Left ventricle myocardium inferior (tissue), 1 donor: ENCODE results near the gene GRAP2. TPM values are rescaled to one million over a fixed set of nuclear protein-coding genes. Genes with fewer than 3 reads are reported as not detected.

Source experiments
- DNase-seq: peaks from one replicate; pipeline ENCODE4 v3.0.0-alpha.2; 2020
- H3K27ac ChIP-seq: fragments of 200-600 bp; replicated peaks from 2 replicates; pipeline ENCODE4 v1.8.0; 2021
- H3K27me3 ChIP-seq: fragments of 200-600 bp; 2 replicates; pipeline ENCODE4 v1.8.0; 2021; ENCODE audit warnings: low read depth
- H3K36me3 ChIP-seq: fragments of 200-600 bp; 2 replicates; pipeline ENCODE4 v1.8.0; 2021
- H3K4me1 ChIP-seq: fragments of 200-600 bp; 2 replicates; pipeline ENCODE4 v1.8.0; 2021
- H3K4me3 ChIP-seq: fragments of 200-600 bp; 2 replicates; pipeline ENCODE4 v1.8.0; 2021; ENCODE audit warnings: mild to moderate bottlenecking, moderate library complexity
- H3K9me3 ChIP-seq: fragments of 200-600 bp; replicated peaks from 2 replicates; pipeline ENCODE4 v1.8.0; 2021
- intact Hi-C: fragments of 100-400 bp; cut with micrococcal nuclease; formaldehyde crosslinking; loops from one replicate; pipeline ENCODE4 v1.11.0; 2022
- total RNA-seq: library from RNA; stranded (reverse); fragmentation: NEBNext Ultra II Directional; extraction: Animal tissue kit (Norgen Biotek cat#: 25700); gene quantifications from one replicate; pipeline ENCODE4 v1.2.1, GENCODE V29; 2021
- TF ChIP-seq, protein P1 (sequence below): fragments of 200-600 bp; IDR thresholded peaks from 2 replicates; pipeline ENCODE4 v1.8.0; 2021; ENCODE audit warnings: antibody characterized with exemption, mild to moderate bottlenecking, borderline replicate concordance
- donor health status: DM: no; HTN: yes; CAD: no; lungs with severe emphysema.

Gene GRAP2
- total RNA-seq, 1 donor from 2014 or later = 1.6 TPM

GRCh38 chr22:40020956-40021355, 120.1 kb downstream of the GRAP2 start:
- Histone ChIP-seq H3K4me1 (peaks cover 8% of the 10 kb centered on the region), H3K27me3 (peaks cover 48% of the 10 kb centered on the region), H3K36me3 (no peaks in the 10 kb centered on the region), H3K27ac (no peak overlapping the region), H3K4me3 (no peak overlapping the region), H3K9me3 (no peaks in the 10 kb centered on the region)
- no peak for DNase-seq
- intact Hi-C loops = loop anchor here (5.0 kb wide), 1 partner anchor 484 kb away; no protein-coding TSS in a partner anchor
- TF ChIP-seq, protein P1, sequence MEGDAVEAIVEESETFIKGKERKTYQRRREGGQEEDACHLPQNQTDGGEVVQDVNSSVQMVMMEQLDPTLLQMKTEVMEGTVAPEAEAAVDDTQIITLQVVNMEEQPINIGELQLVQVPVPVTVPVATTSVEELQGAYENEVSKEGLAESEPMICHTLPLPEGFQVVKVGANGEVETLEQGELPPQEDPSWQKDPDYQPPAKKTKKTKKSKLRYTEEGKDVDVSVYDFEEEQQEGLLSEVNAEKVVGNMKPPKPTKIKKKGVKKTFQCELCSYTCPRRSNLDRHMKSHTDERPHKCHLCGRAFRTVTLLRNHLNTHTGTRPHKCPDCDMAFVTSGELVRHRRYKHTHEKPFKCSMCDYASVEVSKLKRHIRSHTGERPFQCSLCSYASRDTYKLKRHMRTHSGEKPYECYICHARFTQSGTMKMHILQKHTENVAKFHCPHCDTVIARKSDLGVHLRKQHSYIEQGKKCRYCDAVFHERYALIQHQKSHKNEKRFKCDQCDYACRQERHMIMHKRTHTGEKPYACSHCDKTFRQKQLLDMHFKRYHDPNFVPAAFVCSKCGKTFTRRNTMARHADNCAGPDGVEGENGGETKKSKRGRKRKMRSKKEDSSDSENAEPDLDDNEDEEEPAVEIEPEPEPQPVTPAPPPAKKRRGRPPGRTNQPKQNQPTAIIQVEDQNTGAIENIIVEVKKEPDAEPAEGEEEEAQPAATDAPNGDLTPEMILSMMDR = no peak

GRCh38 chr22:40021401-40022000, 120.6 kb downstream of the GRAP2 start:
- intact Hi-C loops = loop anchor here (5.0 kb wide), 1 partner anchor 484 kb away; no protein-coding TSS in a partner anchor
- Histone ChIP-seq H3K27me3 (peaks cover 47% of the 10 kb centered on the region), H3K9me3 (no peaks in the 10 kb centered on the region), H3K36me3 (no peaks in the 10 kb centered on the region), H3K4me1 (peaks cover 8% of the 10 kb centered on the region), H3K27ac (no peak overlapping the region), H3K4me3 (no peak overlapping the region)
- TF ChIP-seq, protein P1 = no peak
- no peak for DNase-seq

- no peak overlapping the region for H3K4me3 ChIP-seq
- peaks cover 36% of the 10 kb centered on the region for H3K27me3 ChIP-seq
- no peak for DNase-seq
- no peaks in the 10 kb centered on the region for H3K36me3 ChIP-seq
- no peak overlapping the region for H3K27ac ChIP-seq
- intact Hi-C loops = loop anchor here (5.0 kb wide), 1 partner anchor 485 kb away; no protein-coding TSS in a partner anchor
- H3K9me3 ChIP-seq = no peaks in the 10 kb centered on the region
- TF ChIP-seq, protein P1 = no peak
- H3K4me1 ChIP-seq = peaks cover 8% of the 10 kb centered on the region
These were observed 121.8 kb downstream of the GRAP2 start for GRCh38 chr22:40022536-40023240.

Other genes starting within 250 kb of the GRAP2 start
- not detected for gene ENTHD1, start 7.3 kb upstream of the GRAP2 start, total RNA-seq
- not detected for gene TMA7B, start 59.3 kb downstream of the GRAP2 start, total RNA-seq
- gene FAM83F, start 93.9 kb downstream of the GRAP2 start, total RNA-seq = 4.4 TPM